Measurements from ENCODE around the gene BCAM.

DNA sequence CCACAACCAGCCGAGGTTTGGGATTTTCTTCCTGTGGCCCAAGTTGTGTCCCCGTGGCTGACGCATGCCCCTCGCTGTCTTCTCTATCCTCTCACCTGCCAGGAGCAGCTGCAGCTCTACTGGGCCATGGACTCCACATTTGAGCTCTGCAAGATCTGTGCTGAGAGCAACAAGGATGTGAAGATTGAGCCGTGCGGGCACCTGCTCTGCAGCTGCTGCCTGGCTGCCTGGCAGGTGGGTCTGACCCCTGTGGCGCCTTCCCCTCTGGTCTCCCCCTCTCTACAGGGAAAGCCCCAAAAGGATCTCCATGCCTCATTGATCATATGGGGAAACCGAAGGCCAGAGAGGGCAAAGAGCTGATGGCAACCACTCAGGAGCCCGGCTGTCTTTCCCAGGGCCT, 16.6 kb upstream of the BCAM start:
- TF ChIP-seq, protein P1, sequence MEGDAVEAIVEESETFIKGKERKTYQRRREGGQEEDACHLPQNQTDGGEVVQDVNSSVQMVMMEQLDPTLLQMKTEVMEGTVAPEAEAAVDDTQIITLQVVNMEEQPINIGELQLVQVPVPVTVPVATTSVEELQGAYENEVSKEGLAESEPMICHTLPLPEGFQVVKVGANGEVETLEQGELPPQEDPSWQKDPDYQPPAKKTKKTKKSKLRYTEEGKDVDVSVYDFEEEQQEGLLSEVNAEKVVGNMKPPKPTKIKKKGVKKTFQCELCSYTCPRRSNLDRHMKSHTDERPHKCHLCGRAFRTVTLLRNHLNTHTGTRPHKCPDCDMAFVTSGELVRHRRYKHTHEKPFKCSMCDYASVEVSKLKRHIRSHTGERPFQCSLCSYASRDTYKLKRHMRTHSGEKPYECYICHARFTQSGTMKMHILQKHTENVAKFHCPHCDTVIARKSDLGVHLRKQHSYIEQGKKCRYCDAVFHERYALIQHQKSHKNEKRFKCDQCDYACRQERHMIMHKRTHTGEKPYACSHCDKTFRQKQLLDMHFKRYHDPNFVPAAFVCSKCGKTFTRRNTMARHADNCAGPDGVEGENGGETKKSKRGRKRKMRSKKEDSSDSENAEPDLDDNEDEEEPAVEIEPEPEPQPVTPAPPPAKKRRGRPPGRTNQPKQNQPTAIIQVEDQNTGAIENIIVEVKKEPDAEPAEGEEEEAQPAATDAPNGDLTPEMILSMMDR (IDR thresholded peaks at IDR 0.05; ENCODE audit: borderline replicate concordance, extremely low read depth, low read length, poor library complexity, severe bottlenecking) = no peak
- no peak for TF ChIP-seq EZH2 (IDR thresholded peaks at IDR 0.05; ENCODE audit: borderline replicate concordance, low read depth, low read length, severe bottlenecking)
